GM23338 (cell line): ENCODE data around the gene NPFF. TPM values are rescaled to one million over a fixed set of nuclear protein-coding genes. Genes with fewer than 3 reads are reported as not detected.

Experiments
- ATAC-seq: fragments of 200-7000 bp; cut with Tn5 transposase; 3 replicates; pipeline ENCODE4 v1.9.1; 2020
- DNase-seq: peaks from one replicate; pipeline ENCODE4 v3.0.0-alpha.2; 2015; ENCODE audit warnings: low spot score
- H2AFZ ChIP-seq: fragments of 200-600 bp; sonication (generic); 2 replicates; pipeline ENCODE4 v1.8.0; 2016; ENCODE audit warnings: antibody characterized with exemption, mild to moderate bottlenecking, moderate library complexity
- H3F3A ChIP-seq: fragments of 200-600 bp; sonication (generic); replicated peaks from 2 replicates; pipeline ENCODE4 v1.8.0; 2017; ENCODE audit warnings: antibody characterized with exemption, mixed run types, low read depth
- H3K27ac ChIP-seq: fragments of 200-600 bp; sonication (generic); 2 replicates; pipeline ENCODE4 v1.6.1; 2016; ENCODE audit warnings: low read depth
- H3K27me3 ChIP-seq: fragments of 200-600 bp; sonication (generic); 2 replicates; pipeline ENCODE4 v1.8.0; 2016; ENCODE audit warnings: mild to moderate bottlenecking, mixed run types, moderate library complexity; ENCODE audit not compliant: insufficient read depth
- H3K36me3 ChIP-seq: fragments of 200-600 bp; sonication (generic); 2 replicates; pipeline ENCODE4 v1.8.0; 2016; ENCODE audit warnings: mild to moderate bottlenecking; ENCODE audit not compliant: insufficient read depth
- H3K4me1 ChIP-seq: fragments of 200-600 bp; sonication (generic); 2 replicates; pipeline ENCODE4 v1.8.0; 2016; ENCODE audit warnings: mild to moderate bottlenecking, moderate library complexity; ENCODE audit not compliant: insufficient read depth
- H3K4me2 ChIP-seq: fragments of 200-600 bp; sonication (generic); 2 replicates; pipeline ENCODE4 v1.7.1; 2017; ENCODE audit warnings: mixed run types
- H3K4me3 ChIP-seq: fragments of 200-600 bp; sonication (generic); 2 replicates; pipeline ENCODE4 v1.6.1; 2016; ENCODE audit warnings: mixed run types
- H3K79me2 ChIP-seq: fragments of 200-600 bp; sonication (generic); replicated peaks from 2 replicates; pipeline ENCODE4 v1.8.0; 2017; ENCODE audit warnings: mild to moderate bottlenecking; ENCODE audit not compliant: insufficient read depth
- H3K9me2 ChIP-seq: fragments of 200-600 bp; sonication (generic); 2 replicates; pipeline ENCODE4 v1.8.0; 2017; ENCODE audit not compliant: insufficient read depth
- H4K20me1 ChIP-seq: fragments of 200-600 bp; sonication (generic); replicated peaks from 2 replicates; pipeline ENCODE4 v1.8.0; 2017; ENCODE audit warnings: mild to moderate bottlenecking; ENCODE audit not compliant: insufficient read depth
- H3K27ac Mint-ChIP-seq: 2 replicates; pipeline ENCODE4 v1.8.0; 2020; ENCODE audit warnings: inconsistent platforms, mild to moderate bottlenecking, moderate library complexity, mixed read lengths
- H3K27me3 Mint-ChIP-seq: 3 replicates; pipeline ENCODE4 v1.8.0; 2022; ENCODE audit warnings: low read depth, mild to moderate bottlenecking, moderate library complexity, mixed read lengths, inconsistent platforms; ENCODE audit not compliant: insufficient read depth, poor library complexity
- H3K36me3 Mint-ChIP-seq: 3 replicates; pipeline ENCODE4 v1.8.0; 2021; ENCODE audit warnings: low read depth, mild to moderate bottlenecking, inconsistent platforms, moderate library complexity, mixed read lengths
- H3K4me1 Mint-ChIP-seq: 3 replicates; pipeline ENCODE4 v1.8.0; 2020; ENCODE audit warnings: mild to moderate bottlenecking, inconsistent platforms, mixed read lengths
- H3K4me3 Mint-ChIP-seq: 3 replicates; pipeline ENCODE4 v1.8.0; 2021; ENCODE audit warnings: moderate library complexity, mild to moderate bottlenecking, inconsistent platforms, mixed read lengths
- H3K9me3 Mint-ChIP-seq: 3 replicates; pipeline ENCODE4 v1.8.0; 2020; ENCODE audit warnings: moderate library complexity, mild to moderate bottlenecking, inconsistent platforms, mixed read lengths
- CREB1 ChIP-seq: fragments of 250-450 bp; sonication (Bioruptor Pico); IDR thresholded peaks from 2 replicates; pipeline ENCODE4 v1.5.0; 2020; ENCODE audit warnings: low read depth, mild to moderate bottlenecking, moderate library complexity
- CTCF ChIP-seq, 2 experiments: fragments of 200-600 bp in 1 of 2; sonication (generic) in 1 of 2; conservative IDR thresholded peaks; 2 replicates each; pipeline versions ENCODE4 v1.5.1 to v1.6.1; 2016 to 2017; ENCODE audit warnings: antibody characterized with exemption in 2 of 2, low read depth in 2 of 2, mild to moderate bottlenecking in 2 of 2, moderate library complexity in 1 of 2
- ETS1 ChIP-seq: IDR thresholded peaks from 2 replicates; pipeline ENCODE4 v1.6.1; 2016; ENCODE audit warnings: antibody characterized with exemption
- EZH2 ChIP-seq: fragments of 200-600 bp; sonication (generic); IDR thresholded peaks from one replicate; pipeline ENCODE4 v1.8.0; 2017; ENCODE audit warnings: antibody characterized with exemption, mild to moderate bottlenecking, low read depth; ENCODE audit not compliant: unreplicated experiment
- EZH2phosphoT487 ChIP-seq: fragments of 200-600 bp; sonication (generic); IDR thresholded peaks from one replicate; pipeline ENCODE4 v1.8.1; 2018; ENCODE audit warnings: antibody characterized with exemption; ENCODE audit not compliant: unreplicated experiment
- JUNB ChIP-seq: IDR thresholded peaks from one replicate; pipeline ENCODE4 v1.6.1; 2016; ENCODE audit warnings: antibody characterized with exemption; ENCODE audit not compliant: unreplicated experiment
- NANOG ChIP-seq: IDR thresholded peaks from 2 replicates; pipeline ENCODE4 v1.6.1; 2016; ENCODE audit warnings: antibody characterized with exemption, borderline replicate concordance
- POLR2AphosphoS5 ChIP-seq: IDR thresholded peaks from 2 replicates; pipeline ENCODE4 v1.6.1; 2016; ENCODE audit warnings: antibody characterized with exemption, low read depth
- REST ChIP-seq: IDR thresholded peaks from one replicate; pipeline ENCODE4 v1.6.1; 2018; ENCODE audit warnings: antibody characterized with exemption; ENCODE audit not compliant: unreplicated experiment
- STAT1 ChIP-seq: IDR thresholded peaks from one replicate; pipeline ENCODE4 v1.6.1; 2016; ENCODE audit warnings: antibody characterized with exemption; ENCODE audit not compliant: unreplicated experiment
- ZNF114 ChIP-seq: fragments of 250-450 bp; sonication (Bioruptor Pico); IDR thresholded peaks from 2 replicates; pipeline ENCODE4 v1.5.0; 2020; ENCODE audit warnings: mild to moderate bottlenecking, moderate library complexity
- ZNF331 ChIP-seq: fragments of 250-450 bp; sonication (Bioruptor Pico); IDR thresholded peaks from 2 replicates; pipeline ENCODE4 v1.5.0; 2020; ENCODE audit warnings: low read depth, mild to moderate bottlenecking, moderate library complexity
- ZNF462 ChIP-seq: fragments of 250-450 bp; sonication (Bioruptor Pico); IDR thresholded peaks from 2 replicates; pipeline ENCODE4 v1.5.0; 2020; ENCODE audit warnings: mild to moderate bottlenecking, moderate library complexity
- polyA plus RNA-seq: library from polyadenylated mRNA; unstranded; fragments of >200 nt; fragmentation: Nextera tagmentation; extraction: Ambion mirVana; gene quantifications from 2 replicates; pipeline ENCODE4 v1.2.1, GENCODE V29; 2016
- total RNA-seq: library from RNA; depleted of rRNA; stranded (reverse); fragments of >200 nt; shearing (Covaris generic); gene quantifications from 2 replicates; pipeline ENCODE4 v1.2.3, GENCODE V29; 2014

The NPFF gene
- total and polyA plus RNA-seq, 2 experiments from 2014 or later = 0.69 to 0.71 TPM

GRCh38 chr12:53504004-53504920 lies 3.0 kb downstream of the NPFF start:
- ATAC-seq = no peak
- no peaks in the 10 kb centered on the region for H4K20me1 ChIP-seq
- no peak overlapping the region; the same call in 2 of the 3 replicates for H3K4me3 Mint-ChIP-seq

More at GRCh38 chr12:53504004-53504920, 3.0 kb downstream of the NPFF start:
- H3K36me3 ChIP-seq = no peaks in the 10 kb centered on the region; the same call in 1 of the 2 replicates
- no peaks in the 10 kb centered on the region for H3K27me3 ChIP-seq
- peaks cover 12% of the 10 kb centered on the region for H3K79me2 ChIP-seq
- H3K27me3 Mint-ChIP-seq = peaks cover 17% of the 10 kb centered on the region
- TF ChIP-seq STAT1 (no peak), NANOG (no peak), ETS1 (no peak), ZNF462 (no peak), JUNB (no peak), REST (no peak), EZH2 (no peak), POLR2AphosphoS5 (no peak), ZNF114 (no peak), ZNF331 (CRISPR knock-in tag) (no peak), EZH2phosphoT487 (no peak), CTCF (conservative IDR thresholded peaks at IDR 0.05; ENCODE audit: low read depth in 2 of 2) (no peak), CREB1 (CRISPR knock-in tag) (no peak)
- H3K4me1 Mint-ChIP-seq = peaks cover 20% of the 10 kb centered on the region
- H2AFZ ChIP-seq = no peak overlapping the region
- no peaks in the 10 kb centered on the region; the same call in 2 of the 3 replicates for H3K9me3 Mint-ChIP-seq
- peaks cover 14% of the 10 kb centered on the region for H3K4me1 ChIP-seq
- no peak for DNase-seq
- H3K9me2 ChIP-seq = no peaks in the 10 kb centered on the region
- peaks cover 11% of the 10 kb centered on the region for H3F3A ChIP-seq
- peaks cover 35% of the 10 kb centered on the region for H3K36me3 Mint-ChIP-seq
- no peak overlapping the region for H3K4me3 ChIP-seq
- H3K4me2 ChIP-seq = no peak overlapping the region
- H3K27ac ChIP-seq = no peak overlapping the region
- H3K27ac Mint-ChIP-seq = 0 out of 2 replicates have a peak overlapping the region, but pooled peaks have one; percentile 27
